Measurements from ENCODE around the gene PTPN4. TPM values are rescaled to one million over a fixed set of nuclear protein-coding genes. Genes with fewer than 3 reads are reported as not detected.
A peak's percentile ranks its signal among the peaks of the same experiment; 100 is the strongest.
"Not testable (repeated sequence)": the region's sequence is repeated elsewhere in the genome, so short reads cannot be mapped to it uniquely, and the experiment has no call there.

PTPN4 gene
- total RNA-seq, 1 donor from 2014 or later, result 43.3 TPM

- no peak for DNase-seq (ENCODE audit: low read depth, low spot score)
Observed at GRCh38 chr2:119937680-119938079, 178.0 kb downstream of the PTPN4 start.

DNA sequence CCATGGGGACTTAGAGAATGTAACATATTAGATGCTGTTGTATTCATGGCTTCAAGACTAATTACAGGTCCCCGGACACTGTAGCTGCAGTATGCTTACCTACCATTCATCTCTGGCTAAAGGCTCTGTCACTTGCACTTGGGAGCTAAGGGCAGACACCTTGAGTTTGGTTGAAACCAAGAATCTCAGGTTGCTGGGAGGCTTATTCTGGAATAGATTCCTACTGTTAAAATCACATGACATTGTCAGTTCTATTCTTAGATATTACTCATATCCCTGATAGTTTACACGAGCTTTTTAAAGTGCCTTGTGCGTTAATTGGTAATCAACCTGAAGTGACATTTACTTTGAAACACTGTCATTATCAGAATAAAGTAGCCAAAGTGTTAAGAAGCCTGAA, 180.2 kb downstream of the PTPN4 start:
- DNase-seq (ENCODE audit: low read depth, low spot score), result no peak

GRCh38 chr2:119940856-119941255, 181.1 kb downstream of the PTPN4 start:
- no peak for DNase-seq (ENCODE audit: low read depth, low spot score)

- no peak for DNase-seq (ENCODE audit: low read depth, low spot score)
Observed at GRCh38 chr2:119941388-119941787, 181.7 kb downstream of the PTPN4 start.

DNA sequence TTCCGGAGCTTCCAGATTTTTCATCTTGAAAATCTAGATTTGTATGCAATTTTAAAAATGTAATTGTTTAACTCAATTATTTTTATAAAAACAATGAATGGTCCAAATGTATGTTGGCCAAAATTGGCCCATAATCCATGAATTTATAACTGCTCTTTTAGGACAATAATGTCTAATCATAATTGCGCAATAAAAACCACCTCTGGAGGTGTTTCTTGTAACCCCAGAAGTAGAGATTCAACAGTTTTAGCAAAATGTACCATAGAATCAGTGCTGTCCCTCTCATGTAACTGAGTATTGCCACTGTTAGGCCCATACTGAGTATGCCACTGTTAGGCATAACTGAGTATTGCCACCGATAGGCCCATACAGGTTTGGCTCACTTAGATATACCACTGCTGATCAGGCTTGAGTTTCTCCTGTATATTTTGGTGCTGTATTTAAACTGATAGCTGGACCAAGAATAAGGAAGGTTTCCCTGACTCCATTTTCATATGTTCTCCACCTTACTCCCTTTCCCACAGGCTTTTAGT, 182.3 kb downstream of the PTPN4 start:
- no peak for DNase-seq (ENCODE audit: low read depth, low spot score)

DNA sequence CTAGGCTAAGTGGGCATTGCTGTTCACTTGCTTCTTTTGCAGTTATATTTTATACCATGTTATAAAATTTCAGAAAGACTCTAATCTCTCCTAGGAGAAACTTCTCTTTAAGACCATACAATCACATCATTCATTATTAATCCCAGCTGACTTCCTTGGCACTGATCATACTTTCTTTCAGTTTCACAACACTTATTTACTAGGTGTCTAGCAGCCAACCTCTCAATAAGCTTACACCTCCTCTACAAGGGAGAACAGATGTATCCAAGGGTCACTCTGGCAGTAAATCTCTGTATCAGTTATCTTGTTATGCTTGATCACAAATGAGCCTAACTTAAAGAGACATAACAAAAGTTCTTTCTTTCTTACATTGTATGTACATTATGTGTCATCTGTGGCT, 183.3 kb downstream of the PTPN4 start:
- no peak for DNase-seq (ENCODE audit: low read depth, low spot score)

DNA sequence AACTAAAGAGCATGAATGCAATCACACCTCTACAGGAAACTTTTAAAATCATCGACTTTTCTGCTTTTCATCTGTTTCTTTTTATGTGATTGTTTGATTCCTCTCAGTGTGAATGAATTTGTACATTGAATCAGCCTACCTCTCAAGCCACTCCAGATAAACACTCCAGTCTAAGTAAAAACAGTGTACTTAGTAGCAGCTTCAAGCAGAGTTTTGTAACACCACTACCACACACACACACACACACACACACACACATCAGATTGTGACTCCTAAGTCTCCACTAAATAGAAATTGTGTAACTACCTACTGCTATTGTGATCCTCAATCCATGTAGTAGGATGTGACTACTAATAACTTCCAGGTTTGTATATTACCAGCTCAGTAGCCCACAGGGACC, 187.8 kb downstream of the PTPN4 start:
- no peak for DNase-seq (ENCODE audit: low read depth, low spot score)

DNA sequence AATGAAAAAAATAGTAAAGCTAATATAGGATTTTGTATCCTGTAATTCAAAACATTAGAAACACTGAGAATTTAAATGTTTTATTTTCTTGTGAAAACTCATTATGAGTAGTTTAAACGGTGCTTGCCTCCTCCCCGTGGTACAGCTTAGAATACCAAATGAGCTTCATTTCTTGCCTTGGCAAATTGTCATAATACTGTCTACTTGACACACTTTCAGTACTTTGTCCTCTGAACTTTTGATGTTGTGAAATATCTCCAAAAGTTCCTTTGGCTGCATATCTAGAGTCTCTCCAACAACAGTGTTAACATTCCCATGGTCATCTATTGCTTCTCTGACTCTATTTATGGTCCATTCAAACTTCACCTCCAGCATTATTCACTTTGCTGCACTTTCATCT, 191.2 kb downstream of the PTPN4 start:
- DNase-seq (ENCODE audit: low read depth, low spot score), result no peak

GRCh38 chr2:119958670-119959268, 199.0 kb downstream of the PTPN4 start:
- DNase-seq (ENCODE audit: low read depth, low spot score), result no peak

- no peak for DNase-seq (ENCODE audit: low read depth, low spot score)
Observed at GRCh38 chr2:119960821-119961220, 201.1 kb downstream of the PTPN4 start.

GRCh38 chr2:119981896-119982295, 222.2 kb downstream of the PTPN4 start:
- DNase-seq (ENCODE audit: low read depth, low spot score), result no peak

- DNase-seq (ENCODE audit: low read depth, low spot score), result no peak
Observed at GRCh38 chr2:119982506-119982905, 222.8 kb downstream of the PTPN4 start.

DNA sequence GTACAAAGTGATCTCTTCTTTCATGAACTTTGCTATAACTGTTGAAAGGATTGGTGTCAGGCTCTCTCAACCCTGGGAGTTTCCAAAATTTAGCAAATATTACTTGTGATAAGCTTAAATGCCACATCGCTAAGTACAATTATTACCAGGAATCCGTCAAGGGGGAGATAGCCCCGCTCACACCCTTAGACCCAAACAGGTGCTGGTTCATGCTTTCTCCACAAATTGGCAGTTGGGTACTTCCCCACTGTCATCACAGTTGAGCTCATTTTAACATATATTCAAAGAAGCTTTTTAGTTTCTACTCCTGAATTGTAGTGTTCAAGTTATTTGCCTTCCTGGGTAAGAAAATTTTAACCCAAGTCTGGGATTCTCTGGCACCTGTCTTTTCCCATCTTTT, 223.4 kb downstream of the PTPN4 start:
- no peak for DNase-seq (ENCODE audit: low read depth, low spot score)

GRCh38 chr2:119996148-119996547, 236.4 kb downstream of the PTPN4 start:
- DNase-seq (ENCODE audit: low read depth, low spot score), result no peak

GRCh38 chr2:119996896-119997891, 237.5 kb downstream of the PTPN4 start:
- DNase-seq (ENCODE audit: low read depth, low spot score), result not testable (repeated sequence)

DNA sequence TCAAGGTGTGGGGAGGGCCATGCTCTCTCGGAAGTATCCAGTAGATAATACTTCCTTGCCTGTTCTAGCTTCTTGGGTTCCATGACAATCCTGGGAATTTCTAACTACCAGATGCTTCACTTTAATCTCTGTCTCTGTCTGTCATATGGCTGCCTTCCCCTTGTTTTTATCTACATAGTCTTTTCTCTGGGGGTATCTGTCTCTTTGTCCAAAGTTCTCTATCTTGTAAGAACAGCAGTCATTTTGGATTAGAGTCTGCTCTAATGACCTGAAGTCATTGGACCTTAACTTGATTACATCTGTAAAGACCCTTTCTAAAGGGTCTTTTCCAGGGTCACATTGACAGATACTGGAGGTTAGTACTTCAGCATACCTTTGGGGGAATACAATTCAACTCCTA, 241.7 kb downstream of the PTPN4 start:
- no peak for DNase-seq (ENCODE audit: low read depth, low spot score)

GRCh38 chr2:120004254-120004653, 244.5 kb downstream of the PTPN4 start:
- no peak for DNase-seq (ENCODE audit: low read depth, low spot score)

GRCh38 chr2:120005834-120006521, 246.3 kb downstream of the PTPN4 start:
- DNase-seq (ENCODE audit: low read depth, low spot score), result no peak

- no peak for DNase-seq (ENCODE audit: low read depth, low spot score)
Observed at GRCh38 chr2:120007851-120008250, 248.1 kb downstream of the PTPN4 start.

DNA sequence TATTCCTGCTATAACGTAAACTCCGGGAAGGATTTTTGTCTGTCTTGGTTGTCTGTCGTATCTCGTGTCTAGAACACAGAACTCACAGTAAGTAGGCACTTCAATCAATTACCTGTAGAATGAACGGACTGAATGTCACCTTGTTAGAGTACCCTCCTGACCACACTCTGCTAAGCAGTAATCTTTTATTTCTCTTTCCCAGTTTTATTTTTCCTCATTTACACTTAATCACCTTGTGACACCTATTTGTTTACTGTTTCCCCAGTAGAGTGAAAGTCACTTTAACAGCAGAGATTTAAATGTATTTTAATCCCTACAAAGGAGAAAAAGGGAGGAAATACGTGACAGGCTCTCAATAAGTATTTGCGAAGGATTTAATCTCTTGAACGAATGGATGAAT, 252.6 kb downstream of the PTPN4 start:
- no peak for DNase-seq (ENCODE audit: low read depth, low spot score)

DNA sequence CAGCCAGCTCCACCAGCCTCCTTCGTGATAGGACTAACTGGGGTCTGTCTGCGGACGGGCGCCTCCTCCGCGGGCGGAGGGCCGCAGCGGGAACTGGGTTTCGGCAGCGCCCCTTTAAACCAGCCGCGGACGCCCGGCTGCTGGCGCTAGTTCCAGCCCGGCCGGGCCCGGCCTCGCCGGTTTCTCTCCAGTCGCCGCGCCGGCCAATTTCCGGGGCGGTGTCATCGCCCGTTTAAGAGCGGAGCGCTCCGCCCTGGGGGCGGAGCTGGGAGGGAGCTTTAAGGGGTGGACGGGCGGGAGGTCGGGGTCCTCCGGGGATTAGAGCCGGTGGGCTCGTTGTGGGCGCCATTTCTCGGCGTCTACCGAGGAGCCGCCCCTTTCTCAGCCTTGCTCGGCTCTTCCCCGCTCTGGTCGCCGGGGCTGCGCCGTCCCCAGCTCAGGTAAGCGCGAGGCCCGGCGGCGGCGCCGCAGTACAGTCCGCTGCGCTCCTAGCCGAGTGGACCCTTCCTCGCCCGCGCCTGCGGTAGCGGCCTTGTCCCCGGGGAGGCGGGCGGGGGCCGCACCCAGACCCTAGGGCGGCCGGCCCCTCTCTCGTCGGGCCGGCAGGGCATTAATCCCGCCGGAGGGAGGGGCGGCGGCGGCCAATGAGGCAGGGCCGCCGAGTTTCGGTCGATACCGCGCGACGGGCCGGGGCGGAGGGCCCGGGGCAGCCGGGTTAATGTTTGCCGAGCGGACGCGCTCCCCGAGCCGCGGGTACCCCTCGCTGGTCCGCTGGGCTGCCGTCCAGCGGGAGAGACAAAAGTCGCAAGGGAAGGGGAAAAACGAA, 253.3 kb downstream of the PTPN4 start, which contains the start of gene EPB41L5:
Gene EPB41L5 (plus strand): TSS at position 307 of the 826 bp plus-strand sequence. CDS start 6,008 bp downstream, outside the sequence.
- DNase-seq (ENCODE audit: low read depth, low spot score), result peak; percentile 63
